SK-MEL-5 (cell line): ENCODE measurements around the gene SERBP1. TPM values are rescaled to one million over a fixed set of nuclear protein-coding genes. Genes with fewer than 3 reads are reported as not detected.
"Not testable (repeated sequence)": the region's sequence is repeated elsewhere in the genome, so short reads cannot be mapped to it uniquely, and the experiment has no call there.

ENCODE experiments used
- DNase-seq: peaks from one replicate; pipeline ENCODE4 v3.0.0-alpha.2; 2016; ENCODE audit warnings: low read depth, low spot score
- in situ Hi-C: cut with HindIII; loops from 2 replicates; pipeline ENCODE4 v1.10.0; 2016; ENCODE audit warnings: low sequenced_read_pairs, high pct_unique_total_duplicates, low pct_unique_long_range_greater_than_20kb
- total RNA-seq: library from RNA; depleted of rRNA; stranded (reverse); fragments of >200 nt; shearing (Covaris generic); gene quantifications from 2 replicates; pipeline ENCODE4 v1.2.3, GENCODE V29; 2014

The SERBP1 gene
- total RNA-seq, 1 experiment from 2014 or later = 238 TPM

GRCh38 chr1:67420835-67421492, 9.2 kb downstream of the SERBP1 start:
- in situ Hi-C loops = no loop called here
- no peak for DNase-seq

GRCh38 chr1:67418839-67419586, 11.2 kb downstream of the SERBP1 start:
- DNase-seq = no peak
- in situ Hi-C loops = no loop called here

GRCh38 chr1:67417733-67418132, 12.5 kb downstream of the SERBP1 start:
- in situ Hi-C loops, DNase-seq: not testable (repeated sequence)

GRCh38 chr1:67415041-67415440, 15.2 kb downstream of the SERBP1 start:
- in situ Hi-C loops = no loop called here

GRCh38 chr1:67414574-67414973, 15.6 kb downstream of the SERBP1 start:
- in situ Hi-C loops = no loop called here
- DNase-seq = no peak

More at GRCh38 chr1:67415041-67415440, 15.2 kb downstream of the SERBP1 start:
- DNase-seq = no peak

- DNase-seq, in situ Hi-C loops: not testable (repeated sequence)
Observed at GRCh38 chr1:67413101-67413500, 17.1 kb downstream of the SERBP1 start.

GRCh38 chr1:67408148-67408547, 22.1 kb downstream of the SERBP1 start:
- DNase-seq = no peak
- in situ Hi-C loops = no loop called here

- in situ Hi-C loops = no loop called here
- DNase-seq = no peak
Observed at GRCh38 chr1:67407498-67407897, 22.7 kb downstream of the SERBP1 start.

GRCh38 chr1:67405473-67406245, 24.5 kb downstream of the SERBP1 start:
- DNase-seq = no peak
- in situ Hi-C loops = no loop called here

GRCh38 chr1:67404212-67404620, 26.0 kb downstream of the SERBP1 start:
- in situ Hi-C loops = no loop called here
- peak; percentile 94 for DNase-seq

GRCh38 chr1:67401443-67401842, 28.8 kb downstream of the SERBP1 start:
- DNase-seq = no peak
- in situ Hi-C loops = no loop called here

- DNase-seq, in situ Hi-C loops: not testable (repeated sequence)
Observed at GRCh38 chr1:67400029-67400786, 30.0 kb downstream of the SERBP1 start.

GRCh38 chr1:67399199-67399993, 30.8 kb downstream of the SERBP1 start:
- in situ Hi-C loops = no loop called here
- no peak for DNase-seq

GRCh38 chr1:67394548-67394947, 35.7 kb downstream of the SERBP1 start:
- no peak for DNase-seq
- in situ Hi-C loops = no loop called here

GRCh38 chr1:67393737-67394136, 36.5 kb downstream of the SERBP1 start:
- in situ Hi-C loops = no loop called here
- DNase-seq = no peak

- no peak for DNase-seq
Observed at GRCh38 chr1:67393240-67393639, 37.0 kb downstream of the SERBP1 start.

More at GRCh38 chr1:67393240-67393639, 37.0 kb downstream of the SERBP1 start:
- in situ Hi-C loops = no loop called here
